Hippocampal formation (tissue), 2 donors: ENCODE data around the gene LRP5.
"Not testable (repeated sequence)": the region's sequence is repeated elsewhere in the genome, so short reads cannot be mapped to it uniquely, and the experiment has no call there.

Experiments
- DNase-seq, 2 donors: peaks; one replicate each; lab custom pipeline; 2025; lab: John Stamatoyannopoulos, UW

LRP5 gene

GRCh38 chr11:68423481-68423880 is 111.1 kb downstream of the LRP5 start:
- DNase-seq, result no peak

- DNase-seq, result no peak
Measured at GRCh38 chr11:68424101-68424632, 111.8 kb downstream of the LRP5 start.

GRCh38 chr11:68424981-68425865 is 112.8 kb downstream of the LRP5 start:
- no peak for DNase-seq

GRCh38 chr11:68425866-68426380 is 113.5 kb downstream of the LRP5 start:
- no peak for DNase-seq

- no peak for DNase-seq
Measured at GRCh38 chr11:68429661-68430060, 117.3 kb downstream of the LRP5 start.

GRCh38 chr11:68430384-68430783 is 118.0 kb downstream of the LRP5 start:
- no peak for DNase-seq

GRCh38 chr11:68430801-68431200 is 118.4 kb downstream of the LRP5 start:
- no peak for DNase-seq

- DNase-seq, result no peak
Measured at GRCh38 chr11:68431984-68432645, 119.7 kb downstream of the LRP5 start.

- no peak for DNase-seq
Measured at GRCh38 chr11:68432874-68433273, 120.5 kb downstream of the LRP5 start.

GRCh38 chr11:68433541-68433940 is 121.2 kb downstream of the LRP5 start:
- no peak for DNase-seq

- not testable (repeated sequence) for DNase-seq
Measured at GRCh38 chr11:68434159-68434558, 121.8 kb downstream of the LRP5 start.

GRCh38 chr11:68436162-68436888 is 123.9 kb downstream of the LRP5 start:
- DNase-seq, result no peak

- no peak for DNase-seq
Measured at GRCh38 chr11:68436985-68437926, 124.9 kb downstream of the LRP5 start.

GRCh38 chr11:68437927-68438657 is 125.7 kb downstream of the LRP5 start:
- no peak for DNase-seq

GRCh38 chr11:68438658-68439259 is 126.4 kb downstream of the LRP5 start:
- DNase-seq, result no peak

GRCh38 chr11:68439355-68440065 is 127.1 kb downstream of the LRP5 start:
- DNase-seq, result no peak

GRCh38 chr11:68440224-68440623 is 127.8 kb downstream of the LRP5 start:
- no peak for DNase-seq

- no peak for DNase-seq
Measured at GRCh38 chr11:68441466-68442230, 129.3 kb downstream of the LRP5 start.
